ENCODE data around the gene NARF. TPM values are rescaled to one million over a fixed set of nuclear protein-coding genes. Genes with fewer than 3 reads are reported as not detected.

NARF gene
- polyA plus RNA-seq, 1 donor (not counting 4 experiments of a cell fraction or from before 2014, with no cell fraction given), result 36.8 TPM

GRCh38 chr17:82531431-82531881 lies 72.9 kb downstream of the NARF start:
- Histone ChIP-seq H2AFZ (ENCODE audit: control insufficient read depth, low read length) (no peak overlapping the region), H3K9me1 (ENCODE audit: control insufficient read depth, extremely low read depth, insufficient read depth, low read length) (peaks cover 6% of the 10 kb centered on the region), H3K4me2 (ENCODE audit: control insufficient read depth, extremely low read depth, insufficient read depth, low read depth, low read length) (peak overlapping the region; percentile 39), H3K36me3 (ENCODE audit: control insufficient read depth in 2 of 2, extremely low read depth in 1 of 2, insufficient read depth in 2 of 2, low read length in 2 of 2) (peaks cover 0 to 3% of the 10 kb centered on the region in 2 experiments), H3K4me3 (ENCODE audit: control insufficient read depth in 2 of 3, extremely low read depth in 1 of 3, insufficient read depth in 2 of 3, low read depth in 1 of 3, low read length in 3 of 3) (no peak overlapping the region), H3K4me1 (ENCODE audit: control insufficient read depth, extremely low read depth, insufficient read depth, low read length) (peaks cover 72% of the 10 kb centered on the region), H4K20me1 (ENCODE audit: control insufficient read depth, extremely low read depth, insufficient read depth, low read length) (peaks cover 49% of the 10 kb centered on the region), H3K9me3 (ENCODE audit: control insufficient read depth, low read depth, low read length) (no peaks in the 10 kb centered on the region), H3K79me2 (ENCODE audit: control insufficient read depth, insufficient read depth, low read length) (peaks cover 82% of the 10 kb centered on the region), H3K27ac (ENCODE audit: control insufficient read depth, insufficient read depth, low read length) (peak overlapping the region; percentile 89), H3K27me3 (ENCODE audit: control insufficient read depth, extremely low read depth, insufficient read depth, low read length) (no peaks in the 10 kb centered on the region), H3K9ac (ENCODE audit: control insufficient read depth, extremely low read depth, insufficient read depth, low read length) (no peak overlapping the region)
- FAIRE-seq (no peak), DNase-seq (ENCODE audit: low read depth, low spot score) (no peak)
- TF ChIP-seq, protein P1, sequence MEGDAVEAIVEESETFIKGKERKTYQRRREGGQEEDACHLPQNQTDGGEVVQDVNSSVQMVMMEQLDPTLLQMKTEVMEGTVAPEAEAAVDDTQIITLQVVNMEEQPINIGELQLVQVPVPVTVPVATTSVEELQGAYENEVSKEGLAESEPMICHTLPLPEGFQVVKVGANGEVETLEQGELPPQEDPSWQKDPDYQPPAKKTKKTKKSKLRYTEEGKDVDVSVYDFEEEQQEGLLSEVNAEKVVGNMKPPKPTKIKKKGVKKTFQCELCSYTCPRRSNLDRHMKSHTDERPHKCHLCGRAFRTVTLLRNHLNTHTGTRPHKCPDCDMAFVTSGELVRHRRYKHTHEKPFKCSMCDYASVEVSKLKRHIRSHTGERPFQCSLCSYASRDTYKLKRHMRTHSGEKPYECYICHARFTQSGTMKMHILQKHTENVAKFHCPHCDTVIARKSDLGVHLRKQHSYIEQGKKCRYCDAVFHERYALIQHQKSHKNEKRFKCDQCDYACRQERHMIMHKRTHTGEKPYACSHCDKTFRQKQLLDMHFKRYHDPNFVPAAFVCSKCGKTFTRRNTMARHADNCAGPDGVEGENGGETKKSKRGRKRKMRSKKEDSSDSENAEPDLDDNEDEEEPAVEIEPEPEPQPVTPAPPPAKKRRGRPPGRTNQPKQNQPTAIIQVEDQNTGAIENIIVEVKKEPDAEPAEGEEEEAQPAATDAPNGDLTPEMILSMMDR (optimal IDR thresholded peaks at IDR 0.05 in 1 of 3, IDR thresholded peaks at IDR 0.05 in 1 of 3, conservative IDR thresholded peaks at IDR 0.05 in 1 of 3; ENCODE audit: extremely low read depth in 1 of 3, insufficient read depth in 2 of 3, low read length in 3 of 3), result no peak
- TF ChIP-seq EZH2 (IDR thresholded peaks at IDR 0.05; ENCODE audit: low read length), result no peak
- dilution Hi-C loops (cut with MboI; ENCODE audit: extremely low pct_ligation_motif_present, low sequenced_read_pairs), result no loop called here

GRCh38 chr17:82534401-82534812 lies 75.9 kb downstream of the NARF start:
- dilution Hi-C loops (cut with MboI; ENCODE audit: extremely low pct_ligation_motif_present, low sequenced_read_pairs), result no loop called here
- H3K36me3 ChIP-seq (ENCODE audit: control insufficient read depth in 2 of 2, extremely low read depth in 1 of 2, insufficient read depth in 2 of 2, low read length in 2 of 2), result peaks cover 0 to 3% of the 10 kb centered on the region in 2 experiments
- peaks cover 51% of the 10 kb centered on the region for H4K20me1 ChIP-seq (ENCODE audit: control insufficient read depth, extremely low read depth, insufficient read depth, low read length)
- H3K4me2 ChIP-seq (ENCODE audit: control insufficient read depth, extremely low read depth, insufficient read depth, low read depth, low read length), result peak overlapping the region; percentile 68
- no peaks in the 10 kb centered on the region for H3K27me3 ChIP-seq (ENCODE audit: control insufficient read depth, extremely low read depth, insufficient read depth, low read length)
- H3K79me2 ChIP-seq (ENCODE audit: control insufficient read depth, insufficient read depth, low read length), result peaks cover 89% of the 10 kb centered on the region
- FAIRE-seq, result no peak
- H2AFZ ChIP-seq (ENCODE audit: control insufficient read depth, low read length), result no peak overlapping the region
- TF ChIP-seq, protein P1 (optimal IDR thresholded peaks at IDR 0.05 in 1 of 3, IDR thresholded peaks at IDR 0.05 in 1 of 3, conservative IDR thresholded peaks at IDR 0.05 in 1 of 3; ENCODE audit: extremely low read depth in 1 of 3, insufficient read depth in 2 of 3, low read length in 3 of 3), result no peak
- no peak for TF ChIP-seq EZH2 (IDR thresholded peaks at IDR 0.05; ENCODE audit: low read length)
- peak overlapping the region; percentile 80 for H3K27ac ChIP-seq (ENCODE audit: control insufficient read depth, insufficient read depth, low read length)
- peaks cover 6% of the 10 kb centered on the region for H3K9me1 ChIP-seq (ENCODE audit: control insufficient read depth, extremely low read depth, insufficient read depth, low read length)
- peak overlapping the region; percentile 51 for H3K9ac ChIP-seq (ENCODE audit: control insufficient read depth, extremely low read depth, insufficient read depth, low read length)
- H3K9me3 ChIP-seq (ENCODE audit: control insufficient read depth, low read depth, low read length), result no peaks in the 10 kb centered on the region
- H3K4me3 ChIP-seq (ENCODE audit: control insufficient read depth in 2 of 3, extremely low read depth in 1 of 3, insufficient read depth in 2 of 3, low read depth in 1 of 3, low read length in 3 of 3), result peak overlapping the region; percentile 3 to 19 (median 15)
- H3K4me1 ChIP-seq (ENCODE audit: control insufficient read depth, extremely low read depth, insufficient read depth, low read length), result peaks cover 59% of the 10 kb centered on the region
- no peak for DNase-seq (ENCODE audit: low read depth, low spot score)

All from keratinocyte (primary cell).